Stimulated activated effector memory CD8-positive, alpha-beta T cell treated with anti-CD3 and anti-CD28 coated beads, Interleukin-12 subunit alpha, Interleukin-12 subunit beta, amount 100 ng/mL, for 72 hours (primary cell): Measurements from ENCODE around the gene TRIM26.
A peak's percentile ranks its signal among the peaks of the same experiment; 100 is the strongest.

Source experiments
- ATAC-seq: fragments of 150-1000 bp; cut with Tn5 transposase; 2 replicates; pipeline ENCODE4 v1.10.0; 2021
- DNase-seq, 2 donors: peaks; one replicate each; pipeline ENCODE4 v3.0.0; 2021 to 2022; ENCODE audit warnings: low spot score in 2 of 2
- H3K27ac Mint-ChIP-seq: one replicate; pipeline ENCODE4 v1.8.0; 2022; ENCODE audit warnings: mild to moderate bottlenecking, mixed read lengths
- H3K36me3 Mint-ChIP-seq: one replicate; pipeline ENCODE4 v1.8.0; 2022; ENCODE audit warnings: mild to moderate bottlenecking, mixed read lengths
- H3K4me1 Mint-ChIP-seq: one replicate; pipeline ENCODE4 v1.8.0; 2022; ENCODE audit warnings: mixed read lengths
- H3K4me3 Mint-ChIP-seq: one replicate; pipeline ENCODE4 v1.8.0; 2022; ENCODE audit warnings: mild to moderate bottlenecking, mixed read lengths
- H3K9me3 Mint-ChIP-seq: one replicate; pipeline ENCODE4 v1.8.0; 2022; ENCODE audit warnings: mixed read lengths

Gene TRIM26

DNA sequence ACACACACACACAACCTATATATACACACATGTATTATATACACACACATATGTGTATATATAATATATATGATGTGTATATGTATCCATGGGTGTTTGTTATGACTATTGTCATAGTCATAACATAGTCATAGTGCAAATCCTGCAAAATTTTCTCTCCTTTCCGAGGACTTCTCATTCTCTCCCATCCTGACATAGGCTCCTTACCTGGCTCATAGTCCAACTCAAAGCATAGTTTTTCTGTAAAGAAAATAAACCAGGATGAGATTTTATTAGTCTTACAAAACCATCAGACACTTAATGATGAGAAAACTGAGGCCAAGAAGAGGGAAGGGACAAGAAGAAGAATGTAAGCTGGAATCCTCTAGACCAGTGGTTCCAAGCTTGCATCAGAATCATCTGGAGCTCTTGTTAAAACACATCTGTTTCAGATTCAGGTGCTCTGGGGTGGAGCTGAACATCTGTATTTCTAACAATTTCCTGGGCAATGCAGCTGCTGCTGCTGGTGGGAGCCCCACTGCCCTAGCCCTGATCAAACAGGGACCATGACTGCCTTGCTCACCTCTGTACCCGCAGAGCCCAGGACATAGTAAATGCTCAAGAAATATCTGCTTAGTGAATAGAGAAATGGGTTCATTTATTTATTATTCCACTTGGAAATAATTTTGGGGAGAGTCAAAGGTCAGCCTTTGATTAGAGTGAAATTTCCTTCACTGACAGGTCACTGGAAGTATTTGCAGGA is 57.5 kb downstream of the TRIM26 start:
- ATAC-seq = no peak
- peak in 1 of 2 donors; percentile 15 for DNase-seq
- Mint-ChIP-seq H3K4me1 (peaks cover 11% of the 10 kb centered on the region), H3K27ac (peak overlapping the region; percentile 17), H3K4me3 (no peak overlapping the region), H3K9me3 (no peaks in the 10 kb centered on the region), H3K36me3 (no peaks in the 10 kb centered on the region)

DNA sequence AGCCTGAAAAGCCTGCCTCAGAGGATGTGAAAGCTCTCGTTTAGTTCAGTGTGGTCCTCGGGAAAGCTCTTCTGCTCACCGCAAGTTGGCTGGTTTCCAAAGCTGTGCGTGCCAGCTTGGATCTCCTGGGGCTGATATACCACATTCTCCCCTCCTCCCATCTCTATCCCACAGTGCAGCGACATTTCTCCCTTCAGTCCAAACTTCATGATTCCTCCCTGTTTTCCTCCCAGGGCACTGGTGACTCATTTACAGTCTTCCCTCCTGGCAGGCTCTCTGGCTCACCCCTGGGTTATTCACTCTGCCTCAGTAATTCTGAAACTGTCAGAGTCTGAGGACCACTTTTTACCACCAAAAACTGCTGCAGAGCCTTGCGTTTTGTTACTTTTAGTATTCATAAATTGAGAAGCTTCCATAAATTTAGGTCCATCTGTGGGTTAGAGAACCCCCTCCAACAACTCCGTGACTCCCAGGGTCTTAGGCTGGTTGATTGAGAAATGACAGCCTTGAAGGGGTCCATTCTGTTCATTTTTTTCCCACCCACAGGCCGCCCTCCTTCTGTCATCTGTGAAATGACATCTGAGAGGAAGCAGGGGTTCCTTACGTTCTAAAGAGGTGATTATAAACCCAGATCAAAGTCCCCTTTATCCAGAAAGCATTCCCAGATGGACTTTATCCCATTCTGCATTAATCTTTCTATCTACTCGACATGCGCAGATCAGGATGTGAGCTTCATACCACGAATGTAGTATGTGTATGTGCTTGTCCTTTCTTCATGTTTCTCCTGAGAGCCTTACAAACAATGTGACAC is 58.3 kb downstream of the TRIM26 start:
- ATAC-seq (no peak), DNase-seq (peak in 1 of 2 donors; percentile 22)
- Mint-ChIP-seq H3K9me3 (no peaks in the 10 kb centered on the region), H3K4me3 (no peak overlapping the region), H3K36me3 (no peaks in the 10 kb centered on the region), H3K27ac (peak overlapping the region; percentile 17), H3K4me1 (peaks cover 11% of the 10 kb centered on the region)

DNA sequence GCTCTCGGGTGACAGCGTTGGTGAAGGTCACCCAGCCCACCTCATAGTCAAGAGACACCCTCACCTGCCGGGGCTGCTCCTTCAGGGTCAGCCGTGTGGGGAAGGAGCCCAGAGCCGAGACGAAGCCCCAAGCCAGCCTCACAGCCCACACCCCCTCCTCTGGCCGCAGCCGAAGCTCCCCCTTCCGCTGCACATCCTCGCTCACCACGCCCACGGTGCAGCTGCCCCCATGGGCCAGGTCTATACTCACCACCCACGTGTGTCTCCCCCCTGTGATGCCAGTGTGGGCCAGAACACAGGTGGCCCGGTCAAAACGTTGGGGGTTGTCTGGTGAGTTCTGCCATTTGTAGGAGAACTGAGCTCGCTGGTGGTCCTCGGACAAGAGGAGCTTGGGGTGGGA is 59.1 kb downstream of the TRIM26 start:
- DNase-seq (peak in 1 of 2 donors; percentile 32), ATAC-seq (no peak)
- Mint-ChIP-seq H3K9me3 (no peaks in the 10 kb centered on the region), H3K36me3 (no peaks in the 10 kb centered on the region), H3K27ac (no peak overlapping the region), H3K4me1 (peaks cover 11% of the 10 kb centered on the region), H3K4me3 (no peak overlapping the region)

DNA sequence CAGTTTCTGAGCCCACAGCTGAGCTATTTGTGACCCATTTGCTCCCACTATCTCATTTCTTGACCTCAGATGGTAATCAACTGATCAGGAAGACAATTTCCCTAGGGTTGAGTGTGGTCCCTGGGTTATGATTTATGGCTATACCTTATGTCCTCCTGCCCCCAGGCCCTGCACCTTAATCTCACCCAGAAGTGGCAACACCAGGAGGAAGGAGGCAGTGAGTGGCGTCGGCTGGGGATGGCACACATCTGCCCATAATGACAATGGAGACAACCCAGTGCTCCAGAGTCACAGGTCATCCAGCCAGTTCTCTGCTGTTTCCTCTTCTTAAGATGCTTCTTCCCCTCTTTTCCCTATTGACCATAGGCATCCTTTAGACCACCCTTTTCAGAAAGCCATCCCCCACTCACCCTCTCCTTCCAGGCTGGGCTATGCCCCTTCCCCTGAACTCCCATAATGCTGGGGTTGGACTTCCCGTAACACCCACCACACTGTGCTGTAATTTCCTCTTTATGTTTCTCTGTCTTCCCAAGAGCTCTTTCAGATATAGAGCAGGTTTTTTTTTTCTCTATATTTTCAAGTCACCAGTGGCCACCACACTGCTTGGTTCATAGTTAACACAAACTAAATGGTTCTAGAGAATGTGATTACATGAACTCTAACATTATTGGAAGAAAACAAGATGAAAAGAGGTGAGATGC is 60.1 kb downstream of the TRIM26 start:
- Mint-ChIP-seq H3K9me3 (no peaks in the 10 kb centered on the region), H3K4me3 (no peak overlapping the region), H3K27ac (no peak overlapping the region), H3K4me1 (peaks cover under 1% of the 10 kb centered on the region), H3K36me3 (no peaks in the 10 kb centered on the region)
- peak in 1 of 2 donors; percentile 23 for DNase-seq
- ATAC-seq = no peak

DNA sequence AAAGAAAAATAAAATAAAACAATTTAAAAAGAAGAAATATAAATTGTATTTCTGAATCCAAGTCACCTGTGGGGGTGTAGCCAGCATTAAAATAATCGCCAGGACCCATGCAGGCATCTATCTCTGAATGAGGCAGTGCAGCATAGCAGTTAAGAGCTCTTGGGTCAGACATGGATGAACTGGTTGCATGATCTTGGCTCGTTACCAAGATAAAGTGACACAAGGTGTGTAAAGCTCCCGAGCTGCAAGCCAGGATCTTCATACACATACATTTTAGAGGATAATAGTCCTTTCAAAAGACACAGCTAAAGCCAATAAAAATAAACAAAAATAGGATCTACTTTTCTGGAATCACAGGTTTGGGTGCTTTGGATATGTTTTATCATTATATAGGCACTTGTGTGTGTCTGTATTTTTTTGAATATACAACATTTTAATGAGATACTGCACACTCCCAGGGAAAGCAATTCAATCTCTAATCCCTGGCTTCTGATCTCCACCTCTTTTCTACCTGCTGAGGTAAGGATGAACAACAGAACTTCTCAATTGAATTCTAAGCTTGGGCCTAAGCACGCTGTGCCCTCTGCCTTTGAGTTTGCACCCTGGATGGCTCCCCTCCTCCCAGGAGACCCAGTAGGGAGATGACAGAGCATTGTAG is 61.1 kb downstream of the TRIM26 start:
- no peaks in the 10 kb centered on the region for H3K36me3 Mint-ChIP-seq
- DNase-seq (no peak), ATAC-seq (no peak)
- H3K27ac Mint-ChIP-seq = no peak overlapping the region
- no peaks in the 10 kb centered on the region for H3K9me3 Mint-ChIP-seq
- no peak overlapping the region for H3K4me3 Mint-ChIP-seq
- peaks cover 4% of the 10 kb centered on the region for H3K4me1 Mint-ChIP-seq

DNA sequence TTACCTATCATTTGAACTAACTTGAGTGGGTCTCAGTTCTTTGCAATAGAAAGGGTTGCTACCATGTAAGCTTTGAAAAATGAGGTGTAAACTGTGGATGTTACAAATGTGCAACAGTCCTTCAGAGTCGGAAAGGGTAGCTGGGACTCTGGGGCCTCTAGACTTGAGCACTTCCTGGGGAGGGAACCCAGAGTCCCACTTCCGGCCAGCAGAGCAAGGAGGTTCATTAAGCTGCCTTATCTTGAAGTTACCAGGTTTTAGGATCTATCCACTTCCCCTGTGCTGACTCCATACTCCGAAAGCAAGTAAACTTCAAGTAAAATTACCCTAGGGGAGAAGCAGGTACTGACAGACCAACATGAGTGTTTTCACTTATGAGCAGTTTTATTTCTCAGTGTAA is 61.6 kb downstream of the TRIM26 start:
- Mint-ChIP-seq H3K27ac (no peak overlapping the region), H3K36me3 (no peaks in the 10 kb centered on the region), H3K4me1 (peaks cover 4% of the 10 kb centered on the region), H3K9me3 (no peaks in the 10 kb centered on the region), H3K4me3 (no peak overlapping the region)
- DNase-seq (no peak), ATAC-seq (no peak)

DNA sequence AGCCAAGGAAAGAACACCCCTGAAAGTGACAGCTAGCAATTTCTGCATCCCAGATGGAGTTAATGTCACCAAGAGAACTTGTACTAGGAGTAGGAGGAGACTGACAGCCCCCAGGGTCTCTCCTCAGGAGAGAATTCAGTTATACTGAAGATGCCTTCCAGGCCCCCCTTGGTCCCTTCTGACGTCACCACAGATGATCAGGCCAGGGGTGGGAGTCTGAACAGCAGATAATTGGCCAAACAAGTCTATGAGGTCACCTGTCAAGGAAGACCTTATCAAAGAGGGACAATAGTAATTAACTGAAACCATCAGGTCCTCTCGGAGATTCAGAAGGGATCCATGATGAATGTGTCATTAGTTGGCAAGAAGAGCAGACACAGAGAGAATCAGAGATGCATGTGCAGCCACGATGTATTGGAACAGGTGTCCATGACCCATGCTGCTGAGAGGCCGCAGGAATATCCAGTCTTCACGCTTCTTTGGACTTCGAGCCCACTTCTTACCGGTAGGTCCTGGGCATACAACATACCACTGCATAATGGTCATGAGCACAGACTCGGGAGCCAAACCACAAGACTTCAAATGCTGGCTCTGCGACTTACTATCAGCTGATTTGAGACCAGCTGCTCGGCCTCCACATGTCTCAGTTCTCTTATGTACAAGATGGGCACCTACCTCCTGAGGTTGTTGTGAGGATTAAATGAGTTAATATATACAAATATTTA is 62.4 kb downstream of the TRIM26 start:
- ATAC-seq (no peak), DNase-seq (no peak)
- peaks cover 4% of the 10 kb centered on the region for H3K4me1 Mint-ChIP-seq
- no peak overlapping the region for H3K27ac Mint-ChIP-seq
- H3K9me3 Mint-ChIP-seq = no peaks in the 10 kb centered on the region
- no peaks in the 10 kb centered on the region for H3K36me3 Mint-ChIP-seq
- H3K4me3 Mint-ChIP-seq = no peak overlapping the region

DNA sequence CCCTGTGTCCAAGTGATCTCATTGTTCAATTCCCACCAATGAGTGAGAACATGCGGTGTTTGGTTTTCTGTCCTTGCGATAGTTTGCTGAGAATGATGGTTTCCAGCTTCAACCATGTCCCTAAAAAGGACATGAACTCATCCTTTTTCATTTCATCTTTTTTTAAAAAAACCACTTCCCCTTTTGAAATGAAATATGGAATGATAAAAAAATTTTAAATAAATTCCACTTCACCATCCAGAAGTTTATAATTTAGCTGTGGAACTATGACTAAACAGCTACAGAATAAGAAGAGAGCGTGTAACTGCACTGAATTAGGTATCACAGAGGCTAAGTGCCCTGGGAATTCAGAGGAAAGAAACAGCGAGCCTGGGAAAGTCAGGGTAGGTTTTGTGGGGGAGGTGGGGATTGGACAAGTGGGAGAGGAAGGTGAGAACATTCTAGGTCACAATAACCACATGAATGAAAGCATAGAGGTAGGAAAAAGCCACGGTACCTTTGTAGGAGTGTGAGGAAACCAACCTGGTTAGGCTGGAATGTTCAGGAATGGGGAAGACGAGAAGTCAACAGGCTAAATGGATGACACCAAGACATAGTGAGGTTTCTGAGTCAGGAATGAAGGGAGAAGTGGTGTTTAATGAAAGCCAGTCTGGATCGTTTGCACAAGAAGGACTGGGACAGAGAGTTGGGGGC is 63.2 kb downstream of the TRIM26 start:
- Mint-ChIP-seq H3K27ac (no peak overlapping the region), H3K9me3 (no peaks in the 10 kb centered on the region), H3K4me3 (no peak overlapping the region), H3K36me3 (no peaks in the 10 kb centered on the region), H3K4me1 (peaks cover 4% of the 10 kb centered on the region)
- no peak for DNase-seq
- ATAC-seq = no peak

DNA sequence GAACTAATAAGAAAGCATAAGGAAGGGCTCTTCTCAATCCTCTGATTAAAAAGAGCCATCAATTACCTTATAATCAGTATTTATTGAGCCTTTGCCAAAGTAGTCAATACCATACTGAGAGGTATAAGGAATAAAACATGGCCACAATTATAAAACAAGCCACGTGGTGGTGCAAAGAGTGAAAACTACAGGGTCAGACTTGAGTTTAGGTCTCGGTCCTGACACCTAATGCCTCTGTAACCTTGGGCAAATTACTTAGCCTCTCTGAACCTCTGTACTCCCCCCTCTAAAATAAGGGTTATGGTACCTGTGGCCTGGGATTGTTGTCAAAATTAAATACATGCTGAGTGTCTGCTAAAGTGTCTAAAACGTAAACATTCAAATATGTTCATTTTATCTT is 64.0 kb downstream of the TRIM26 start:
- H3K27ac Mint-ChIP-seq = no peak overlapping the region
- no peaks in the 10 kb centered on the region for H3K9me3 Mint-ChIP-seq
- no peaks in the 10 kb centered on the region for H3K36me3 Mint-ChIP-seq
- DNase-seq = no peak
- peaks cover 4% of the 10 kb centered on the region for H3K4me1 Mint-ChIP-seq
- no peak for ATAC-seq
- no peak overlapping the region for H3K4me3 Mint-ChIP-seq

DNA sequence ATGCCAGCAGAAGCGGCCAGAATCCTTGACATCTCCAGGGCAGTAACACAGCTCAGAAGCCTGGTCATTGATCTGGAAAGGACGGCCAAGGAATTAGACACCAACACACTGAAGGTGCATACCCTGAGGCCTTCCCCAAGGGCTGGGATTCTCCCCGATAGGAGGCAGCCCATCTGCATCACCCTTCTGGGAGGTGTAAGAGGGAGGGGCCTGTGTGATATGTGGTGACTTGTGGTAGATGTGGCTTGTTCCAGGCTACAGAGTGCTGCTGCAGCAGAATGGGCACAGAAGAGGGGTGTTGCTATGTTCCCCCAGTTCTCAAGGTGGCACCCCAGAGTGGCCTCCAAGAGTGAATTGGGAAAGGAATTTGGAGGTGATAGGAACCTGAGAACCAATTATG is 66.1 kb downstream of the TRIM26 start:
- H3K4me1 Mint-ChIP-seq = peaks cover 4% of the 10 kb centered on the region
- no peak for ATAC-seq
- H3K9me3 Mint-ChIP-seq = no peaks in the 10 kb centered on the region
- H3K36me3 Mint-ChIP-seq = no peaks in the 10 kb centered on the region
- DNase-seq = no peak
- no peak overlapping the region for H3K27ac Mint-ChIP-seq
- H3K4me3 Mint-ChIP-seq = no peak overlapping the region

DNA sequence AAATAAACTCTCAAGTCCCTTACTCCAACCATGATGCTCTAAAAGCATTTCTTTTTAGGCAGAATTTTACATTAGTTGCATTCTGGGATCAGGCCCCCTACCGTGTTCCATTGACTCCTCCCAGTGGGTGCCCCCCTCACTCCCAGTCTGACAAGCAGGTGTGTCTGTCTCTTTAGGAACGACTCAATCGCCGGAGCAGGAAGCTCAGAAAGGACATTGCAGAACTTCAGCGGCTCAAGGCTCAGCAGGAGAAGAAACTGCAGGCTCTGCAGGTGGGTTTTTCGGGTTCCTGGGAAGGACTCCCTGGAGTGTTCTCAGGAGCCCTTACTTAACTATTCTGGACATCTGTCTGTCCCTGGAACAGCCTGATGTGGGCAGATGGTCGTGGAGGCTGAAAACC is 67.4 kb downstream of the TRIM26 start:
- Mint-ChIP-seq H3K36me3 (no peaks in the 10 kb centered on the region), H3K4me1 (peaks cover 4% of the 10 kb centered on the region), H3K9me3 (no peaks in the 10 kb centered on the region), H3K27ac (no peak overlapping the region), H3K4me3 (no peak overlapping the region)
- DNase-seq (no peak), ATAC-seq (no peak)

DNA sequence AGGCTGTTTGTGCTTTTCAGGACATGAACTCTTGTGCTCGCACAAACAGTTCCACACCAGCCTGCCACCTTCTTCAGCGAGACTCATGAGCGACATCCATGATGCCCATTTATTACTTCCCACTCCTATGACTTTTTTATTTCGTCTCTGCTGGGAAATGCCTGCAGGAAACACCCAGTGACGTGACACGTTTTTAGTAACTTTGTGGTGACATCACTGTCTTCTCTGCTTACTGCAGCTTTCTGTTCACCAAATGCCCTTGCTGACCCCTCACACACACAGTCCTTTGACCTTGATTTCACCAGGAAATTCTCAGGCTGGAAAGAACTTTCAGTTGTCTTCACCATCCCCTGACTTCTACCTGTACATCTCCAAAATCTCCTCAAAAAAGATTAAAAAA is 68.4 kb downstream of the TRIM26 start:
- DNase-seq (no peak), ATAC-seq (no peak)
- Mint-ChIP-seq H3K4me3 (no peak overlapping the region), H3K9me3 (no peaks in the 10 kb centered on the region), H3K4me1 (peaks cover 4% of the 10 kb centered on the region), H3K36me3 (no peaks in the 10 kb centered on the region), H3K27ac (no peak overlapping the region)

DNA sequence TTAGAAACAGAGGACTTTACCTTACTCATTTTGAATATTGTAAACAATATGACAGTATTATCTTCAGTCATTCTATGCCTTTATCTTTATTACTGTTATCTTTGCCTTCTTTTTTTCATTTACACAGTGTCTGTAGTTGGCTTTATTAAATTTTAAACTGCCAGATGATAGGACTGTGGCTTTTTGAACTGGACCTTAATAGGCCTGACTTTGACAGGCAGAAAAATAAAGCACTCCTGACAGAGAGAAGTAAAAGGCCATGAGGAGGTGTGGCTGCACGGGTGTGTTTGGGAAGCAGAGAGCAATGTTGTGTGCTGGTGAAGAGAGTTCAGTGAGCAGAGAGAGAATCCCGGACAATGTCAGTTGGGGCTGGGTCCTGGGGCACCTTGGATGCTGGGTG is 69.4 kb downstream of the TRIM26 start:
- Mint-ChIP-seq H3K36me3 (no peaks in the 10 kb centered on the region), H3K27ac (no peak overlapping the region), H3K4me3 (no peak overlapping the region), H3K9me3 (no peaks in the 10 kb centered on the region), H3K4me1 (peaks cover 4% of the 10 kb centered on the region)
- ATAC-seq (no peak), DNase-seq (no peak)

DNA sequence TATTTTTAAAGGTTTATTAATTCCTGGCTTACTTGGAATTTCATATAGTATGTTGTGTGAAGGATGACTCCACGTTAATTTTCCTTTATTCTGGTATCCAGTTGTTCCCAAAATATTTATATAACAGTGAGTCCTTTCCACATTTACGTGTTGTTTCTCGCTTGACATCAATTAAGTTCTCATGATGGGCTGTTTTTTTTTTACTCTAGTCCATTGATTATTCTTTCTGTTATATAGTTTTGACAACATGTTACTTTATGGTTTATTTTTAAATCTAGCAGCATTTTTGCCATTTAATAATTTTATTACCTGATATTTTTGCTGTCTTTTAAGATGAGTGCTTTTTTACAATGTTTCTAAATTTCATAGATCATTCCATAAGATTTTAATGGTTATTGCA is 70.5 kb downstream of the TRIM26 start:
- no peak overlapping the region for H3K4me3 Mint-ChIP-seq
- no peak overlapping the region for H3K27ac Mint-ChIP-seq
- no peaks in the 10 kb centered on the region for H3K36me3 Mint-ChIP-seq

More for the DNA sequence above, 70.5 kb downstream of the TRIM26 start:
- DNase-seq = no peak
- Mint-ChIP-seq H3K9me3 (no peaks in the 10 kb centered on the region), H3K4me1 (peaks cover under 1% of the 10 kb centered on the region)
- no peak for ATAC-seq
